ENCODE data around the gene NEK9.

Gene NEK9

GRCh38 chr14:75060420-75060819 lies 66.4 kb downstream of the NEK9 start:
- intact Hi-C loops (cut with DNase I; ENCODE audit: low total_unique reads): loop anchor here (10.0 kb wide), 1 partner anchor 106 kb away; the partner anchor contains the start of gene PGF

GRCh38 chr14:75059642-75060041 lies 67.2 kb downstream of the NEK9 start:
- no peak for TF ChIP-seq CTCF (IDR thresholded peaks at IDR 0.05)
- DNase-seq: no peak
- no peaks in the 10 kb centered on the region for H3K27me3 ChIP-seq
- no peaks in the 10 kb centered on the region for H3K36me3 ChIP-seq
- intact Hi-C loops (cut with DNase I; ENCODE audit: low total_unique reads): loop anchor here (10.0 kb wide), 1 partner anchor 105 kb away; the partner anchor contains the start of gene PGF
- H3K9me3 ChIP-seq: no peaks in the 10 kb centered on the region
- H3K27ac ChIP-seq: no peak overlapping the region
- peaks cover 0 to 14% (median 7%) of the 10 kb centered on the region in 4 donors for H3K4me1 ChIP-seq
- no peak overlapping the region for H3K4me3 ChIP-seq

More at GRCh38 chr14:75060420-75060819, 66.4 kb downstream of the NEK9 start:
- H3K27ac ChIP-seq: no peak overlapping the region
- peaks cover 0 to 21% (median 8%) of the 10 kb centered on the region in 4 donors for H3K4me1 ChIP-seq
- no peaks in the 10 kb centered on the region for H3K9me3 ChIP-seq
- DNase-seq: no peak
- no peak overlapping the region for H3K4me3 ChIP-seq
- no peak for TF ChIP-seq CTCF (IDR thresholded peaks at IDR 0.05)
- H3K27me3 ChIP-seq: no peaks in the 10 kb centered on the region
- H3K36me3 ChIP-seq: no peaks in the 10 kb centered on the region

- intact Hi-C loops (cut with DNase I; ENCODE audit: low total_unique reads): no loop called here
- Histone ChIP-seq H3K36me3 (no peaks in the 10 kb centered on the region), H3K4me1 (peaks cover 0 to 21% (median 11%) of the 10 kb centered on the region in 4 donors), H3K27ac (no peak overlapping the region), H3K9me3 (no peaks in the 10 kb centered on the region), H3K27me3 (no peaks in the 10 kb centered on the region), H3K4me3 (no peak overlapping the region)
- no peak for TF ChIP-seq CTCF (IDR thresholded peaks at IDR 0.05)
- no peak for DNase-seq
These were observed 72.4 kb downstream of the NEK9 start for GRCh38 chr14:75054421-75054820.

- peaks cover 0 to 29% (median 16%) of the 10 kb centered on the region in 4 donors for H3K4me1 ChIP-seq
- H3K36me3 ChIP-seq: no peaks in the 10 kb centered on the region
- no peak for DNase-seq
- H3K27me3 ChIP-seq: no peaks in the 10 kb centered on the region
- H3K4me3 ChIP-seq: no peak overlapping the region
- TF ChIP-seq CTCF (IDR thresholded peaks at IDR 0.05): no peak
- no peaks in the 10 kb centered on the region for H3K9me3 ChIP-seq
- H3K27ac ChIP-seq: no peak overlapping the region
- intact Hi-C loops (cut with DNase I; ENCODE audit: low total_unique reads): no loop called here
These were observed 73.2 kb downstream of the NEK9 start for GRCh38 chr14:75053396-75054291.

- intact Hi-C loops (cut with DNase I; ENCODE audit: low total_unique reads): no loop called here
- no peak for DNase-seq
These were observed 75.3 kb downstream of the NEK9 start for GRCh38 chr14:75051556-75051899.

More at GRCh38 chr14:75051556-75051899, 75.3 kb downstream of the NEK9 start:
- H3K36me3 ChIP-seq: no peaks in the 10 kb centered on the region
- H3K4me3 ChIP-seq: peak overlapping the region; percentile 56 to 68
- H3K9me3 ChIP-seq: no peaks in the 10 kb centered on the region
- H3K27ac ChIP-seq: peak overlapping the region; percentile 87 to 96
- no peaks in the 10 kb centered on the region for H3K27me3 ChIP-seq
- TF ChIP-seq CTCF (IDR thresholded peaks at IDR 0.05): no peak
- peaks cover 0 to 38% (median 18%) of the 10 kb centered on the region in 4 donors for H3K4me1 ChIP-seq
